Colonic mucosa (tissue), 4 donors: ENCODE data around the gene GNLY. TPM values are rescaled to one million over a fixed set of nuclear protein-coding genes. Genes with fewer than 3 reads are reported as not detected.

Experiments used
- DNase-seq: peaks from one replicate; pipeline ENCODE4 v3.0.0-alpha.2; 2020
- H3K27ac ChIP-seq: fragments of 200-600 bp; one replicate; pipeline ENCODE4 v1.8.0; 2021
- H3K27me3 ChIP-seq: fragments of 200-600 bp; one replicate; pipeline ENCODE4 v1.8.0; 2021
- H3K36me3 ChIP-seq: fragments of 200-600 bp; one replicate; pipeline ENCODE4 v1.8.0; 2021
- H3K4me1 ChIP-seq: fragments of 200-600 bp; one replicate; pipeline ENCODE4 v1.8.0; 2021; ENCODE audit warnings: mild to moderate bottlenecking
- H3K4me3 ChIP-seq: fragments of 200-600 bp; one replicate; pipeline ENCODE4 v1.8.0; 2021
- H3K9ac ChIP-seq, 2 donors: one replicate each; pipeline ENCODE4 v1.7.0; 2013; ENCODE audit warnings: control low read depth in 2 of 2, low read depth in 2 of 2, low read length in 2 of 2
- H3K9me3 ChIP-seq: fragments of 200-600 bp; one replicate; pipeline ENCODE4 v1.8.0; 2021
- intact Hi-C: fragments of 100-400 bp; cut with DNase I; formaldehyde crosslinking; loops from one replicate; pipeline ENCODE4 v1.14.1; 2022
- total RNA-seq, 2 donors: library from RNA; stranded (reverse); fragmentation: NEBNext Ultra II Directional in 1 of 2; extraction: Animal tissue kit (Norgen Biotek cat#: 25700) in 1 of 2; gene quantifications; one replicate each; pipeline ENCODE4 v1.2.1, GENCODE V29; 2021
- TF ChIP-seq, protein P1 (sequence below): fragments of 200-600 bp; IDR thresholded peaks from one replicate; pipeline ENCODE4 v1.8.0; 2022; ENCODE audit warnings: antibody characterized with exemption, mild to moderate bottlenecking
- donor health status: healthy.
- donor health status: DM: no; HTN: no; CAD: no.
- donor health status: DM: no; HTN: no; CAD: no.

GNLY gene
- total RNA-seq, 2 donors from 2014 or later, result 0.32 to 4.7 TPM

DNA sequence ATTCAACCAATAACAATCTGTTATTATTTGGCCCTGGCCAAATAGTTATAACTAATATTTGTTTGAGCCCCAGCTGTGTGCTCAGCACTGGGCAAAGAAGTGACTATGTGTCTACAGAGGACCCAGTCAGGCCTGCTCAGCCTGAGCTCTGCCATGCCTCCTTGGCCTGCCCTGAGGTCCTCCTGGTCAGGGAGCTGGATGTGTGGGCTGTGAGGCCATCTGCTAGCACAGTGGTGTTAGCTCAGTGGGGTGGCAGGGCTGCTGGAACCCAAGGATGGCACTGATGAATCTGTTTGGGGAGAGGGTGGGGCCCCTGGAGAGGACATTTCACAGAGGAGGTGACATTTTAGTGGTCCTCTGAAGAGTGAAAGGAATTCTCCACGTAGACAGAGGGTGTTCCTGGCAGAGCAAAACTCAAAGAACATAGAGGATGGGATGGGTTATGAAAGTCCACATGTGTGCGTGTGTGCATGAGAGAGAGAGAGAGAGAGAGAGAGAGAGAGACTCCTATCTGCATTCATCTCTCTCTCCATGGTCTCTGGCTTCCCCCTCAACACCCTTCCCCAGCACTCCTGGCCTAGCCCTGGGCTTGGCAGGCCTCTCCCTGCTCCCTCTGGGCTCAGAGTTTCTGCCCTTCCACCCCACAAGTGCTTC, 38.4 kb downstream of the GNLY start:
- H3K27ac ChIP-seq, result no peak overlapping the region
- no peaks in the 10 kb centered on the region for H3K9me3 ChIP-seq
- H3K4me3 ChIP-seq, result no peak overlapping the region
- DNase-seq, result no peak
- no peaks in the 10 kb centered on the region for H3K36me3 ChIP-seq
- H3K9ac ChIP-seq, result peak overlapping the region in 1 of 2 donors; percentile 30
- H3K27me3 ChIP-seq, result no peaks in the 10 kb centered on the region
- TF ChIP-seq, protein P1, sequence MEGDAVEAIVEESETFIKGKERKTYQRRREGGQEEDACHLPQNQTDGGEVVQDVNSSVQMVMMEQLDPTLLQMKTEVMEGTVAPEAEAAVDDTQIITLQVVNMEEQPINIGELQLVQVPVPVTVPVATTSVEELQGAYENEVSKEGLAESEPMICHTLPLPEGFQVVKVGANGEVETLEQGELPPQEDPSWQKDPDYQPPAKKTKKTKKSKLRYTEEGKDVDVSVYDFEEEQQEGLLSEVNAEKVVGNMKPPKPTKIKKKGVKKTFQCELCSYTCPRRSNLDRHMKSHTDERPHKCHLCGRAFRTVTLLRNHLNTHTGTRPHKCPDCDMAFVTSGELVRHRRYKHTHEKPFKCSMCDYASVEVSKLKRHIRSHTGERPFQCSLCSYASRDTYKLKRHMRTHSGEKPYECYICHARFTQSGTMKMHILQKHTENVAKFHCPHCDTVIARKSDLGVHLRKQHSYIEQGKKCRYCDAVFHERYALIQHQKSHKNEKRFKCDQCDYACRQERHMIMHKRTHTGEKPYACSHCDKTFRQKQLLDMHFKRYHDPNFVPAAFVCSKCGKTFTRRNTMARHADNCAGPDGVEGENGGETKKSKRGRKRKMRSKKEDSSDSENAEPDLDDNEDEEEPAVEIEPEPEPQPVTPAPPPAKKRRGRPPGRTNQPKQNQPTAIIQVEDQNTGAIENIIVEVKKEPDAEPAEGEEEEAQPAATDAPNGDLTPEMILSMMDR, result no peak
- no peaks in the 10 kb centered on the region for H3K4me1 ChIP-seq
- intact Hi-C loops, result loop anchor here (10.0 kb wide), 1 partner anchor 342 kb away; no protein-coding TSS in a partner anchor

DNA sequence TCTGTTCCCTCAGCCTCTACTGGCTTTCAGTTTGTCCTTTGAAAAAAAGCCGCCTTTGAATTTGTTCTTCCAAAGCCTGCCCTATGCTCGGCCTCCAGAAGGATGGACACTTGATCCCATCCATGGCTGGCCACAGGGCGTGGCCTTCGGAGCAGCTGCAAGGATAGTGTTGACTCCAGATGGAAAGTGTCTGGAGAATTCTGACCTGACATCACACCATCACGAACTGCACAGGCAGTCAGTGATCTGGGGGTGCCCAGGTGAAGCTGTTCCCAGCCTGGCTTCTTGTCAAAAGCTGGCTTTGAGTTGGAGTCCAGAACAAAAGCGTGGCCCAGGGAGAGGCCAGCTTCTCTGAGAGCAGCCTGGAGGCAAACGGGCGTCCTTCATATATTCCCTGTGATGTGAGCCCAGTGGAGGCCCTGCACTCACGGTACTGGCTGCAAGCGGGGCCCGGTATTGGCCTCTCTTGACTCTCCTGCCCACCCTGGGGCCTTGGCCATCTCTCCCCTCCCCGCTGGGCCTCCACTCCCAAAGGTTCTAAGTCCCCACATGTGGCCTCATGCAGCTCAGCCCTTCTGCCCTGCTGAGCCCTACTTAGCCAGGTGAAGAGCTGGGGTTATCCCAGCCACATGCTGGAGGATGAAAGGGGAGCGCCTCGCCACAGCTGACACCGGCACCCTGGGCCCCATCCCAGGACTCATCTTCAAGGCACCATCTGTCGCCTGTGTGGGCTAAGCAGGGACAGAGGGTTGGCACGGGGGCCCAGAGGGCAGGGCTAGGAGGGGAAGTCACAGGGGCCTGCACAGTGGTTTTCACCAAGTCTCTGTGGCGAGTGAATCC, 39.2 kb downstream of the GNLY start:
- H3K27ac ChIP-seq, result no peak overlapping the region

DNA sequence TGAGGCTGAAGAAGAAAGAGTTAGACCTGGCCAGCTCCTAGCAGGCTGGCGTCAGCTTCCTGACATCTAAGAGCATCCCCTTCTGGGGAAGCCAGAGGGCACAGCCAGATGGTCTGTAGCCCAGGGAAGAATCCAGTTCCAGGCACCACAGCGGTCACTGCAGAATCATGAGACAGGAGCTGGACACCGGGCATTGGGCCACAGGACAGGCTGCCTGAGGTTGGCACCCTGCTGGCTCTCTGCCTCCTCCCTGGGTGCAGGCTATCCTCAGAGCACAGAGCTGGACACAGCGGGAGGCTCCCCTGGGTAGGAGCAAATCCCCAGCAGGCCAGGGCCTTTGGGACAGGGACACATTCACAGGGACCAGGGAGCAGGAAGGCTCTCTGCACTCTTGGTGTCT, 39.9 kb downstream of the GNLY start:
- no peaks in the 10 kb centered on the region for H3K9me3 ChIP-seq
- intact Hi-C loops, result loop anchor here (10.0 kb wide), 1 partner anchor 341 kb away; no protein-coding TSS in a partner anchor
- H3K4me1 ChIP-seq, result no peaks in the 10 kb centered on the region
- H3K36me3 ChIP-seq, result no peaks in the 10 kb centered on the region
- DNase-seq, result no peak
- no peak overlapping the region for H3K9ac ChIP-seq
- H3K27ac ChIP-seq, result no peak overlapping the region
- TF ChIP-seq, protein P1, result no peak
- H3K4me3 ChIP-seq, result no peak overlapping the region
- no peaks in the 10 kb centered on the region for H3K27me3 ChIP-seq

More for the DNA sequence above, 39.2 kb downstream of the GNLY start:
- no peak for DNase-seq
- no peaks in the 10 kb centered on the region for H3K36me3 ChIP-seq
- H3K4me3 ChIP-seq, result no peak overlapping the region
- TF ChIP-seq, protein P1, result no peak
- intact Hi-C loops, result loop anchor here (10.0 kb wide), 1 partner anchor 341 kb away; no protein-coding TSS in a partner anchor
- no peak overlapping the region for H3K9ac ChIP-seq
- H3K27me3 ChIP-seq, result no peaks in the 10 kb centered on the region
- H3K4me1 ChIP-seq, result no peaks in the 10 kb centered on the region
- no peaks in the 10 kb centered on the region for H3K9me3 ChIP-seq

DNA sequence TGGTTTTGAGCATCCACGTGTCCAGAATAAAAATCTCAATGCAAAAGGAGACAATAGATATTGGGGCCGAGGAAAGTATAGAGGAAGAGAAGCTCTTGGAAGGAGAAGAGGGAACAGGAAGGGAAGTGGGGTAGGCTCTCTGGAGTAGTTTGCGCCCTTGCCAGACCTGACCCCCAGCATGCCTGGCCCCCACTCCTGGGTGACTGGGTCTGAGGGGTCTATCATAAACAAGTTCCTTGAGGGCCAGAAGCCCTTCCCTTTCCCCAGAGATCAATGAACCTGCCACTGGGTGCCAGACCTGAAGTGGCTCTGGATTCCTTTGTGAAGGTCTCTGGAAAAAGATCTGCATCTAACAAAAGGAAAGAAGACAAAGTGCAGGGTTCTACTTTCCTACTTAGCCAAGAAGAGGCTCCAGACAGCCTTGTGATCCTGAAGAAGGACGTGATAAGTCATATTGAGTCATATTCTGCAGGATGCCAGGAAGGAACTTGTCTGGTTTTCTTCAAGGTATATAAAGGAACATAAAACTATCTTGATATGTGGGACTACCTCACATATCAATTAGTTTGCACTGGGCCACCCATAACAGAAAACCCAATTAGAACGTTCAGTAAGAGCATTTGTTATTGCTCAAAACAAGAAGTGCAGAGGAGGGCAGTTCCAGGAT, 40.9 kb downstream of the GNLY start:
- Histone ChIP-seq H3K4me1 (no peaks in the 10 kb centered on the region), H3K9ac (no peak overlapping the region), H3K27me3 (no peaks in the 10 kb centered on the region), H3K36me3 (no peaks in the 10 kb centered on the region), H3K9me3 (no peaks in the 10 kb centered on the region), H3K4me3 (no peak overlapping the region), H3K27ac (no peak overlapping the region)
- TF ChIP-seq, protein P1, result no peak
- intact Hi-C loops, result loop anchor here (10.0 kb wide), 1 partner anchor 340 kb away; no protein-coding TSS in a partner anchor
- DNase-seq, result no peak

DNA sequence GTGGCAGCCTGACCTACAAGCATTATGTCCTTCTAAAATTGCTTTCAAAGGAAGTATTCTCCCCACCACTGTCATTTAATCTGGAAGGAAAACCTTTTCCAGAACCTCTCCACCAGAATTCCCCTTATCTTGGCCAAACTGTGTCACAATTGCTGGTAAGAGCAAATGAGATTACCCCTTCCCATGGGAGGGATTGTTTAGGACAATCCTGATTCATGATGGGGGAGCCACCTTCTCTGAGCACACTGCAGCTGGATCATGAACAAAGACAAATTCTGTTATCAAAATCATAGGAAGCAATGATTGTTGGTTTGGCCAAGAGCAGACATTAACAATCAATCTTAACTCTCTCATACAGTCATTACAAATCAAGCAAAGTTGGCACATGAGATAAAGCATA, 41.5 kb downstream of the GNLY start:
- intact Hi-C loops, result loop anchor here (10.0 kb wide), 1 partner anchor 339 kb away; no protein-coding TSS in a partner anchor
- TF ChIP-seq, protein P1, result no peak
- Histone ChIP-seq H3K4me1 (no peaks in the 10 kb centered on the region), H3K9ac (no peak overlapping the region), H3K27ac (no peak overlapping the region), H3K4me3 (no peak overlapping the region), H3K27me3 (no peaks in the 10 kb centered on the region), H3K36me3 (no peaks in the 10 kb centered on the region), H3K9me3 (no peaks in the 10 kb centered on the region)
- DNase-seq, result no peak
